Esophagus squamous epithelium (tissue), 5 donors: Measurements from ENCODE around the gene DBNDD1. TPM values are rescaled to one million over a fixed set of nuclear protein-coding genes. Genes with fewer than 3 reads are reported as not detected.

Experiments
- DNase-seq: peaks from one replicate; lab custom pipeline; 2025; lab: John Stamatoyannopoulos, UW
- H3K27ac ChIP-seq, 4 donors: fragments of 200-600 bp; sonication (generic); one replicate each; pipeline ENCODE4 v1.5.1; 2016 to 2019; ENCODE audit warnings: mild to moderate bottlenecking in 1 of 4
- H3K27me3 ChIP-seq, 4 donors: fragments of 200-600 bp; sonication (generic); 1 replicate in 3 of 4; 2 replicates in 1 of 4; pipeline versions ENCODE4 v1.5.1 to v1.6.0; 2017 to 2021; ENCODE audit warnings: antibody characterized with exemption in 1 of 4
- H3K36me3 ChIP-seq, 3 donors: fragments of 200-600 bp; sonication (generic); one replicate each; pipeline ENCODE4 v1.5.1; 2016 to 2019
- H3K4me1 ChIP-seq, 3 donors: fragments of 200-600 bp; sonication (generic); one replicate each; pipeline ENCODE4 v1.5.1; 2017 to 2019
- H3K4me3 ChIP-seq, 4 donors: fragments of 200-600 bp; sonication (generic); 1 replicate in 3 of 4; 2 replicates in 1 of 4; pipeline ENCODE4 v1.5.1; 2016 to 2019; ENCODE audit warnings: mild to moderate bottlenecking in 2 of 4, moderate library complexity in 1 of 4
- H3K9me3 ChIP-seq, 3 donors: fragments of 200-600 bp; sonication (generic); one replicate each; pipeline ENCODE4 v1.5.1; 2016 to 2019
- CTCF ChIP-seq, 6 experiments: fragments of 450-650 bp in 4 of 6; fragments of 200-600 bp in 2 of 6; sonication (generic) in 2 of 6; IDR thresholded peaks; one replicate each; pipeline ENCODE4 v1.5.1; 2016 to 2019; ENCODE audit warnings: antibody characterized with exemption in 6 of 6, mild to moderate bottlenecking in 4 of 6, moderate library complexity in 4 of 6
- POLR2A ChIP-seq, 4 donors: fragments of 450-650 bp; IDR thresholded peaks; one replicate each; pipeline ENCODE4 v1.6.1; 2017; ENCODE audit warnings: antibody characterized with exemption in 4 of 4, mild to moderate bottlenecking in 4 of 4, moderate library complexity in 3 of 4
- WGBS, 2 donors: methylation state at CpG; one replicate each; pipeline ENCODE4 v1.1.5; 2018; 5-methylcytosine and 5-hydroxymethylcytosine counted together
- intact Hi-C: fragments of 100-400 bp; cut with DNase I; formaldehyde crosslinking; loops from one replicate; pipeline ENCODE4 v1.15.0; 2022
- total RNA-seq, 4 donors: library from RNA; depleted of rRNA; stranded (reverse); fragments of >200 nt; gene quantifications; one replicate each; pipeline ENCODE4 v1.1.0, GENCODE V29; 2016
- donor health status: DM: yes; HTN: yes; CAD: no.

The DBNDD1 gene
- total RNA-seq, 4 donors from 2014 or later, result 5.8 to 29.2 (median 12.7) TPM

- Histone ChIP-seq H3K27ac (no peak overlapping the region), H3K4me1 (no peaks in the 10 kb centered on the region), H3K27me3 (peaks cover 0 to 13% (median 0%) of the 10 kb centered on the region in 4 donors), H3K36me3 (no peaks in the 10 kb centered on the region), H3K9me3 (peaks cover 0 to 16% (median 14%) of the 10 kb centered on the region in 3 donors), H3K4me3 (no peak overlapping the region)
- TF ChIP-seq POLR2A (IDR thresholded peaks at IDR 0.05) (no peak), CTCF (IDR thresholded peaks at IDR 0.05) (no peak)
- DNase-seq, result no peak
- 49 to 55% methylated on average over 3 to 4 of the region's 4 CpGs for WGBS, 2 donors
- intact Hi-C loops, result no loop called here
Observed at GRCh38 chr16:90054554-90054953, 35.3 kb upstream of the DBNDD1 start.

DNA sequence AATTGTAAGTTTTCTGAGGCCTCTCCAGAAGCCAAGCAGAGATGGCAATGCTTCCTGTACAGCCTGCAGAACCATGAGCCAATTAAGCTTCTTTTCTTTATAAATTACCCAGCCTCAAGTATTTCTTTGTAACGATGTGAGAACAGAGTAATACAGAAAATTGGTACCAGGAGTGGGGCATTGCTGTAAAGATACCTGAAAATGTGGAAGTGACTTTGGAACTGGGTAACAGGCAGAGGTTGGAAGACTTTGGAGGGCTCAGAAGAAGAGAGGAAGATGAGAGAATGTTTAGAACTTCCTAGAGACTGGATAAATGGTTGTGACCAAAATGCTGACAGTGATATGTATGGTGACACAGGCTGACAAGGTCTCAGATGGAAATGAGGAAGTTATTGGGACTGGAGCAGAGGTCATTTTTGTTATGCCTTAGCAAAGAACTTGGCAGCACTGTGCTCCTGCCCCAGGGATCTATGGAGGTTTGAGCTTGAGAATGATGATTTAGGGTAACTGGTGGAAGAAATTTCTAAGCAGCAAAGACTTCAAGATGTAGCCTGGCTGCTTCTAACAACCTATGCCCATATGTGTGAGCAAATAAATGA is 34.7 kb upstream of the DBNDD1 start:
- no peak for DNase-seq
- no peak for TF ChIP-seq POLR2A (IDR thresholded peaks at IDR 0.05)
- TF ChIP-seq CTCF (IDR thresholded peaks at IDR 0.05), result no peak
- H3K27me3 ChIP-seq, result peaks cover 0 to 13% (median 0%) of the 10 kb centered on the region in 4 donors
- H3K27ac ChIP-seq, result no peak overlapping the region
- WGBS, 2 donors, result 38% methylated on average over 1 of the region's 1 CpG
- peaks cover 0 to 16% (median 14%) of the 10 kb centered on the region in 3 donors for H3K9me3 ChIP-seq
- H3K36me3 ChIP-seq, result no peaks in the 10 kb centered on the region
- no peaks in the 10 kb centered on the region for H3K4me1 ChIP-seq
- intact Hi-C loops, result no loop called here
- H3K4me3 ChIP-seq, result no peak overlapping the region

GRCh38 chr16:90050969-90051368 is 31.7 kb upstream of the DBNDD1 start:
- WGBS, 2 donors, result 86 to 87% methylated on average over 10 of the region's 10 CpGs
- peaks cover 12 to 22% (median 12%) of the 10 kb centered on the region in 3 donors for H3K4me1 ChIP-seq

DNA sequence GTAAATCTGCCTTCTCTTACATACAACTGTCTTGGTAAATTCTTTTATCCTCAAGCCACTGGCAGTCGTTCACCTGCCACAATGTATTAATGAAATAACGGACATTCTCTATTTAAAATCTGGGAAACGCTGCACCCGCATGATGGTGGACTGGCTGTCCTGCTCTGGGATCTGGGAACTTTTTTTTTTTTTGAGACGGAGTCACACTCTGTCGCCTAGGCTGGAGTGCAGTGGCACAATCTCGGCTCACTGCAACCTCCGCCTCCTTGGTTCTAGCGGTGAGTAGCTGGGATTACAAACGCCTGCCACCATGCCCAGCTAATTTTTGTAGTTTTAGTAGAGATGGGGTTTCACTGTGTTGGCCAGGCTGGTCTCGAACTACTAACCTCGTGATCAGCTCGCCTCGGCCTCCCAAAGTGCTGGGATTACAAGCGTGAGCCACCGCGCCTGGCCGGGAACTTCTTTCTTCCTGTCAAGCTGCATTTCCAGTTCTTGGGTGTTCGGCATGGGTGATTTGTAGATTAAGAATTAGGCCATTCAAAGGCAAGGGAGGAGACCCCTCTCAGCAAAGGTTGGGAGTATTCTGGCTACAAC is 29.6 kb upstream of the DBNDD1 start:
- Histone ChIP-seq H3K36me3 (no peaks in the 10 kb centered on the region), H3K27me3 (peaks cover 0 to 16% (median 0%) of the 10 kb centered on the region in 4 donors), H3K9me3 (peaks cover 0 to 2% (median 1%) of the 10 kb centered on the region in 3 donors), H3K4me1 (peaks cover 16 to 44% (median 16%) of the 10 kb centered on the region in 3 donors), H3K4me3 (no peak overlapping the region), H3K27ac (peak overlapping the region in 2 of 4 donors; percentile 35 to 36)
- 63 to 89% methylated on average over 8 to 10 of the region's 19 CpGs for WGBS, 2 donors
- intact Hi-C loops, result no loop called here
- TF ChIP-seq POLR2A (IDR thresholded peaks at IDR 0.05) (no peak), CTCF (IDR thresholded peaks at IDR 0.05) (no peak)
- DNase-seq, result no peak

More at GRCh38 chr16:90050969-90051368, 31.7 kb upstream of the DBNDD1 start:
- Histone ChIP-seq H3K36me3 (no peaks in the 10 kb centered on the region), H3K27me3 (peaks cover 0 to 28% (median 0%) of the 10 kb centered on the region in 4 donors), H3K4me3 (no peak overlapping the region), H3K27ac (no peak overlapping the region), H3K9me3 (peaks cover 0 to 16% (median 14%) of the 10 kb centered on the region in 3 donors)
- intact Hi-C loops, result no loop called here
- TF ChIP-seq POLR2A (IDR thresholded peaks at IDR 0.05), result no peak
- TF ChIP-seq CTCF (IDR thresholded peaks at IDR 0.05), result no peak
- no peak for DNase-seq

GRCh38 chr16:90048347-90048722 is 29.1 kb upstream of the DBNDD1 start:
- Histone ChIP-seq H3K4me3 (no peak overlapping the region), H3K9me3 (no peaks in the 10 kb centered on the region), H3K36me3 (no peaks in the 10 kb centered on the region), H3K27ac (peak overlapping the region in 3 of 4 donors; percentile 35 to 42 (median 36)), H3K4me1 (peaks cover 16 to 49% (median 21%) of the 10 kb centered on the region in 3 donors), H3K27me3 (peaks cover 0 to 16% (median 0%) of the 10 kb centered on the region in 4 donors)
- no peak for DNase-seq
- 43 to 57% methylated on average over 12 of the region's 12 CpGs for whole genome bisulfite sequencing, 2 donors
- TF ChIP-seq POLR2A (IDR thresholded peaks at IDR 0.05), result no peak
- TF ChIP-seq CTCF (IDR thresholded peaks at IDR 0.05), result no peak
- intact Hi-C loops, result no loop called here
